Fibroblast of the aortic adventitia (primary cell): ENCODE measurements around the gene UBE3B. TPM values are rescaled to one million over a fixed set of nuclear protein-coding genes. Genes with fewer than 3 reads are reported as not detected.
A peak's percentile ranks its signal among the peaks of the same experiment; 100 is the strongest.

Experiments
- DNase-seq: peaks from one replicate; pipeline ENCODE4 v3.0.0-alpha.2; 2010; ENCODE audit warnings: low read depth
- H3K4me3 ChIP-seq: 2 replicates; pipeline ENCODE4 v1.5.1; 2011; ENCODE audit warnings: low read depth, mild to moderate bottlenecking, control low read depth, low read length, moderate library complexity
- total RNA-seq: library from RNA; depleted of rRNA; stranded (reverse); fragments of >200 nt; gene quantifications from 2 replicates; pipeline ENCODE4 v1.2.3, GENCODE V29; 2012; ENCODE audit warnings: low replicate concordance
- TF ChIP-seq, protein P1 (sequence below): IDR thresholded peaks from 2 replicates; pipeline ENCODE4 v1.5.1; 2011; ENCODE audit warnings: mild to moderate bottlenecking, low read length, control low read depth, inconsistent platforms; ENCODE audit not compliant: insufficient read depth

The UBE3B gene
- total RNA-seq, 1 donor: 43.0 TPM

DNA sequence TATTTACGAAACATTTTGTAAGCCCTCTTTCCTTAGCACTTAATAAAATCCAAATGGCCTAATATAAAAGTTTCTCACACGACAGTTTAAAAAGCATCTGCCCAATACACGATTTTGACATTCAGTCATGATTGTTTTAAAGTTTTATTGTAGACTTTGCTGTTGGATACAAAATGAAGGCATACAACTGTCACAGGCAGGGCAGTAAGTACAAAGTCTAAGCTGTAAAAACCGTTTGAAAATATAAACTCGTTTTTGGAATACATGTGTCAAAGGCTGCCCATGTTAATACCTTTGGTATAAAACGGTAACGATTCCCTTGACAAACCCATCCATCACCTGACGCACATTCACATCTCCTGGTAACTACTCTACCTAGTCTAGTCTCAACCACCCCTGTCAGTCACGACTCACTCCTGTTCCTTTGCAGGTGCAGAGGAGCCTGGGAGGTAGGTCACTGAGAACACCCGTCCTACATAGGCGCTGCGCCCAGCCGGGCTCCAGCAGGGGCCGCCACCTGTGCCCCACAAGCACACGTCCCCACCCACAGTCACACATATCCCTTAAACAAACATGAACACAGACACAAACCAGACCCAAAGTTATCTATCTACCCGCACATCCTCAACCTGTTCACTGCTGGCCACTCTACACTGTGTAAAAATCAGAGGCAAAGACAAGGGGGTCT is 27.4 kb upstream of the UBE3B start:
- TF ChIP-seq, protein P1, sequence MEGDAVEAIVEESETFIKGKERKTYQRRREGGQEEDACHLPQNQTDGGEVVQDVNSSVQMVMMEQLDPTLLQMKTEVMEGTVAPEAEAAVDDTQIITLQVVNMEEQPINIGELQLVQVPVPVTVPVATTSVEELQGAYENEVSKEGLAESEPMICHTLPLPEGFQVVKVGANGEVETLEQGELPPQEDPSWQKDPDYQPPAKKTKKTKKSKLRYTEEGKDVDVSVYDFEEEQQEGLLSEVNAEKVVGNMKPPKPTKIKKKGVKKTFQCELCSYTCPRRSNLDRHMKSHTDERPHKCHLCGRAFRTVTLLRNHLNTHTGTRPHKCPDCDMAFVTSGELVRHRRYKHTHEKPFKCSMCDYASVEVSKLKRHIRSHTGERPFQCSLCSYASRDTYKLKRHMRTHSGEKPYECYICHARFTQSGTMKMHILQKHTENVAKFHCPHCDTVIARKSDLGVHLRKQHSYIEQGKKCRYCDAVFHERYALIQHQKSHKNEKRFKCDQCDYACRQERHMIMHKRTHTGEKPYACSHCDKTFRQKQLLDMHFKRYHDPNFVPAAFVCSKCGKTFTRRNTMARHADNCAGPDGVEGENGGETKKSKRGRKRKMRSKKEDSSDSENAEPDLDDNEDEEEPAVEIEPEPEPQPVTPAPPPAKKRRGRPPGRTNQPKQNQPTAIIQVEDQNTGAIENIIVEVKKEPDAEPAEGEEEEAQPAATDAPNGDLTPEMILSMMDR: no peak
- H3K4me3 ChIP-seq: no peak overlapping the region
- DNase-seq: no peak

DNA sequence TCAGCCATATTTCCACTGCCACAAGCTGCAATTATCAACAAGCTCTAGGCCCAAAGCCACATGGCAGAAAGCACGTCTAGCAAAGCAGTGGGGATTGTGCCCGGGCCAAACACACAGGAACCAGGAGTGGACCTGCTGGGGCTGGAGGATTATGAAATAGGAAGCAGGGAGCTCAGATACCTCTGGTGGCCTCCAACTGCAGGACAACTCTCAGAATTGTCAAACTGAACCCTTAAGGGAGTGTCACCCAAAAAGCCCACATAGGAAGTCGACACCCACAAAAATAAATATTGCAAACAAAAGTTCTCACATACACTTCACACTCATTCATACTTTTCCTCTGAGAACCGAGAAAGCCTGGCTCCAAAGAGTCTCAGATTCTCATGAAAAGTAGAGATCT is 26.5 kb upstream of the UBE3B start:
- no peak for DNase-seq
- TF ChIP-seq, protein P1: no peak

DNA sequence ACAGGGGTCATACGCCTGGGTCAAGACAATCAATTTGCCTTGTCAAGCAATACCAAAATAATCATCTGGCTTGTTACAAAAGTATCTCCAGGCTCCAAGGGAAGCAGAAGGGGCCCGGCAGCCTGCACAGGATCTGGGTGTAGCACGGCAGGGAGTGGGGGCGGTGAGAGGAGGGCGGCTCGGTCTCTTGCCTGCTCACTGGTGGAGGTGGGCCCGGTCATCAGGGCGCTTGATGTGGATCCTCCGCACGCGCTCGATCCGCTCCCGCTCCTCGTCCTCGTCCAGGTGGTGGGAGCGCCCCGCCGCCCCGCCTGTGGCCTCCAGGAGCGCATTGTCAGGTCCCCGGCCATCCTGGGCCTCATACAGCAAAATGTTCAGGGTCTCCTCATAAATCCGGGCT is 26.0 kb upstream of the UBE3B start:
- TF ChIP-seq, protein P1: no peak
- DNase-seq: no peak
- no peak overlapping the region for H3K4me3 ChIP-seq

More for the DNA sequence above, 26.5 kb upstream of the UBE3B start:
- no peak overlapping the region for H3K4me3 ChIP-seq

DNA sequence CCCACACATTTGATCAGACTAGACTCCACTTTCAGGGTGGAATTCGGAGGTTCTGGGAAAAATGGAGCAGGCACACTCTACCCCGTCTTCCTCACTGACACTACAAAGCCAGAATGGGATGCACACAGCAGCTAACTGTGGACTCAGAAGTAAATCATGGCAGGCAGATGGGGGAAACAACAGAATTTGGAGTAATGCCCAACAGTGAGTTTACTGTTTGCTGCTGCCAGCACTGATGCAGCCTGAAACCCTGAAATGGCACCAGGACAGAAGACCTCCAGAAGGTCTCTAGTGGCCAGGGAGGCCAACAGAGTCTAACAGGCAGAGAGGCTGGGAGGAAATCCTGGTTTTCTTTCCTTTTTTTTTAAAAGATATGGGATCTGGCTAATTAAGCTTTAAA is 24.9 kb upstream of the UBE3B start:
- TF ChIP-seq, protein P1: no peak
- H3K4me3 ChIP-seq: no peak overlapping the region
- DNase-seq: no peak

DNA sequence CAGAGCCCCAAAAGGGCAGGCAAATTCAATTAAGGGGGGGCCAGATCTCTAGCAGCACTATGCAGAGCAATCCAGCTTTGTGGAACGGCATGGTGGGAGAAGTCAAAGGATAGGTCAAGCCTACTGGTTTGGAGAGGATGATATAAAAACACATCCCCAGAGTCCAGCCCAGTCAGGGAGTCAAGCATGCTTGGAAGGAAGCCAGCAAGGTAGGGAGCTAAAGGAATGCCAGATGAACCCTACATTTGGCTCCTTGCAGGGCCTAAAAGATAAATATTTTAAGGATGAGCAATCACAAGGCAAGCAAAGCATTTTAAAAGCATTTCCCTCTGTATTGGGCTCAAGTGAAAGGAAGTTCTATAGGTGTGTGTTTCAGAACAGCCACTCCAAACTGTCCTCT is 21.7 kb upstream of the UBE3B start:
- H3K4me3 ChIP-seq: no peak overlapping the region
- DNase-seq: no peak
- TF ChIP-seq, protein P1: no peak

DNA sequence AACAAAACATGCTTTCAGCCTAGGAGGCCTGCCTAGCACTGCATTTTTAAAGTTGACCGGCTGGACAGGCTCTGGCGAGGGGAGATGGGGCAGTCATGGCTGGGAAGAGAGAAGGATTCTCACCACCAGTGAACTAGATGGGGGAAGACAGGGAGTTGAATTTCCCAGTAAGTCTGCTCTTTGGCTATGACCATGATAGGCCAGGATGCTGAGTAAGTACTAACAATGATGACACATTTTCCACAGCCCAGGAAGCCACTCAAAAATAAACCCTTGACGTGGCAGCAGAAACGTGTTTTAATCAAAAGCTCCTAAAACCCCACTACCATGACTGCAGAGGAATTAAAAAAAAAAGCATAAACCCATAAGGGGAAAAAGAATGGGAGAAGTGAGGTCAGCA is 19.3 kb upstream of the UBE3B start:
- TF ChIP-seq, protein P1: no peak
- DNase-seq: peak; percentile 65
- H3K4me3 ChIP-seq: no peak overlapping the region

DNA sequence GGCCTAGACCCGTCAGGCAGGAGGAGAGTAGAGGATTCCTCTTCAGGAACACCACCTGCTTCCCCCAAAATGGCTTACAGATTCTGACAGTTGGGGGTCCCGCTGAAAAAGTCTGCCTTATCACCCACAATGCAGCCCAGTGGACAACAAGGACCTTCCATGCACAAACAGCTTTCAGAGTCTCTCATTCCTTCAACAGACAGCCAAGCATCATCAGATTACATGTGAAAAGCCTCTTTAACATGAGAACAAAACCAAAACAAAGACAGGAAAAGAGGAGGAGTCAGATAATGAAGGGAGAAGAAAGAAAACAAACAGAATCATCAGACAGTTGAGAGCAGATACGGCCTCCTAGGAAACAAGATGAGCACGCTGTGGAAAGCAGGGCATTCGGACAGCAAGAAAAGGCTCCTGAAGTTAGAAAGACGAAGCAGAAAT is 18.6 kb upstream of the UBE3B start:
- peak; percentile 38 for DNase-seq
- no peak overlapping the region for H3K4me3 ChIP-seq
- TF ChIP-seq, protein P1: no peak
